Breast epithelium (tissue), 4 donors: ENCODE measurements around the gene POLR3G. TPM values are rescaled to one million over a fixed set of nuclear protein-coding genes. Genes with fewer than 3 reads are reported as not detected.

Experiments used
- DNase-seq, 2 donors: peaks; one replicate each; pipeline ENCODE4 v3.0.0-alpha.2; 2019; ENCODE audit warnings: low spot score in 2 of 2
- H3K27ac ChIP-seq, 2 donors: fragments of 200-600 bp; sonication (generic) in 1 of 2; one replicate each; pipeline ENCODE4 v1.5.1; 2016 to 2019; ENCODE audit warnings: mild to moderate bottlenecking in 1 of 2
- H3K27me3 ChIP-seq, 2 donors: fragments of 200-600 bp; sonication (generic) in 1 of 2; one replicate each; pipeline versions ENCODE4 v1.5.1 to v1.6.0; 2017 to 2019; ENCODE audit warnings: control low read depth in 1 of 2, mild to moderate bottlenecking in 1 of 2
- H3K36me3 ChIP-seq: fragments of 200-600 bp; one replicate; pipeline ENCODE4 v1.5.1; 2019
- H3K4me1 ChIP-seq, 2 donors: fragments of 200-600 bp; sonication (generic); one replicate each; pipeline ENCODE4 v1.5.1; 2016 to 2019; ENCODE audit warnings: control low read depth in 1 of 2
- H3K4me3 ChIP-seq, 3 donors: fragments of 200-600 bp; sonication (generic); 1 replicate in 2 of 3; 2 replicates in 1 of 3; pipeline ENCODE4 v1.5.1; 2016 to 2019; ENCODE audit warnings: mild to moderate bottlenecking in 3 of 3, moderate library complexity in 2 of 3
- H3K9me3 ChIP-seq, 2 donors: fragments of 200-600 bp; sonication (generic) in 1 of 2; one replicate each; pipeline ENCODE4 v1.5.1; 2016 to 2019; ENCODE audit warnings: control low read depth in 1 of 2
- CTCF ChIP-seq, 3 donors: fragments of 450-650 bp; IDR thresholded peaks; one replicate each; pipeline ENCODE4 v1.5.1; 2016 to 2017; ENCODE audit warnings: antibody characterized with exemption in 3 of 3, mild to moderate bottlenecking in 3 of 3, moderate library complexity in 3 of 3
- POLR2A ChIP-seq: fragments of 450-650 bp; IDR thresholded peaks from one replicate; pipeline ENCODE4 v1.6.1; 2016; ENCODE audit warnings: antibody characterized with exemption, mild to moderate bottlenecking, moderate library complexity
- POLR2AphosphoS5 ChIP-seq, 3 donors: sonication (generic); formaldehyde crosslinking; IDR thresholded peaks; one replicate each; pipeline ENCODE4 v1.6.1; 2017; ENCODE audit warnings: antibody characterized with exemption in 3 of 3
- intact Hi-C: fragments of 100-400 bp; cut with DNase I; formaldehyde crosslinking; loops from one replicate; pipeline ENCODE4 v1.15.1; 2023; ENCODE audit warnings: low total_unique reads
- total RNA-seq, 3 donors: library from RNA; depleted of rRNA; stranded (reverse); fragments of >200 nt; gene quantifications; one replicate each; pipeline ENCODE4 v1.1.0, GENCODE V29; 2016

The POLR3G gene
- 1 to 10 TPM; 2.0 to 4.8 (median 2.4) TPM for total RNA-seq

GRCh38 chr5:90474235-90475107, at the start of gene POLR3G, which contains the start of gene MBLAC2:
POLR3G (plus strand) TSS chr5:90474864; CDS start chr5:90485568, 10,704 bp downstream.
MBLAC2 (minus strand) TSS chr5:90474771; CDS start chr5:90474292, 479 bp downstream.
- peak within 1 kb of the TSS; percentile 51 to 70 for H3K27ac ChIP-seq
- intact Hi-C loops: no loop called here

GRCh38 chr5:90434116-90434714, 40.4 kb upstream of the POLR3G start:
- no peak for DNase-seq
- peaks cover 0 to 6% of the 10 kb centered on the region in 2 donors for H3K4me1 ChIP-seq

More at GRCh38 chr5:90474235-90475107, at the start of gene POLR3G, which contains the start of gene MBLAC2:
- no peaks in the 10 kb centered on the region for H3K9me3 ChIP-seq
- H3K4me3 ChIP-seq: peak within 1 kb of the TSS; percentile 60 to 86 (median 71)
- no peaks in the 10 kb centered on the region for H3K4me1 ChIP-seq
- no peaks in the 10 kb centered on the region for H3K27me3 ChIP-seq
- peak; percentile 85 to 94 for DNase-seq
- TF ChIP-seq POLR2AphosphoS5 (IDR thresholded peaks at IDR 0.05) (peak; percentile 50 to 79 (median 60)), POLR2A (peak; percentile 55), CTCF (IDR thresholded peaks at IDR 0.05) (peak; percentile 26 to 60 (median 57))
- no peaks in the 10 kb centered on the region for H3K36me3 ChIP-seq

DNA sequence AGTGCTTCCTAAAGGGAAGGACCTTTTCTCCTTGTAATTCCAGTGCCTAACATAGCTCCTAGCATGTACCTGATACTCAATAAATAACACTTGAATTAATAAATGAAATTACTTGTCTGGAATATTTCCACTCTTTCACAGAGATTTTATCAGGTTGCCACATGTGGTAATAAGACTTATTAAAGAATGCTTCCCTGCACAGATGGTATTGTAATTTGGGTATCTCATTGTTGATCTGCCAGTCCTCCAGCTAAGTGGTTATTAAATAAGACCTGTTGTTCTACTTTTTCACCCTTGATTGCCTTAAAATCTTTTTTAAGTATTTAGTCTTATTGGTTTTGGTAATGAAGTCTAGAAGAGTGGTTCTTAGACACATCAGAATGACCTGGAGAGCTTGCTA, 37.0 kb upstream of the POLR3G start:
- TF ChIP-seq POLR2AphosphoS5 (IDR thresholded peaks at IDR 0.05) (no peak), CTCF (IDR thresholded peaks at IDR 0.05) (no peak), POLR2A (no peak)
- no peak overlapping the region for H3K27ac ChIP-seq
- no peaks in the 10 kb centered on the region for H3K9me3 ChIP-seq
- H3K36me3 ChIP-seq: no peaks in the 10 kb centered on the region
- no peak for DNase-seq
- no peak overlapping the region for H3K4me3 ChIP-seq
- peaks cover 0 to 6% of the 10 kb centered on the region in 2 donors for H3K4me1 ChIP-seq
- H3K27me3 ChIP-seq: no peaks in the 10 kb centered on the region
- intact Hi-C loops: no loop called here

More at GRCh38 chr5:90434116-90434714, 40.4 kb upstream of the POLR3G start:
- TF ChIP-seq CTCF (IDR thresholded peaks at IDR 0.05) (peak in 1 of 3 donors; percentile 9), POLR2AphosphoS5 (IDR thresholded peaks at IDR 0.05) (no peak), POLR2A (no peak)
- Histone ChIP-seq H3K9me3 (no peaks in the 10 kb centered on the region), H3K27me3 (no peaks in the 10 kb centered on the region), H3K27ac (no peak overlapping the region), H3K4me3 (no peak overlapping the region), H3K36me3 (no peaks in the 10 kb centered on the region)
- intact Hi-C loops: no loop called here

- no peaks in the 10 kb centered on the region for H3K36me3 ChIP-seq
- no peaks in the 10 kb centered on the region for H3K9me3 ChIP-seq
- H3K27me3 ChIP-seq: no peaks in the 10 kb centered on the region
- no peak overlapping the region for H3K27ac ChIP-seq
- no peak for DNase-seq
- TF ChIP-seq CTCF (IDR thresholded peaks at IDR 0.05) (no peak), POLR2A (no peak), POLR2AphosphoS5 (IDR thresholded peaks at IDR 0.05) (no peak)
- H3K4me3 ChIP-seq: no peak overlapping the region
- intact Hi-C loops: no loop called here
- peaks cover 0 to 6% of the 10 kb centered on the region in 2 donors for H3K4me1 ChIP-seq
Observed at GRCh38 chr5:90438100-90438499, 36.6 kb upstream of the POLR3G start.
